Parathyroid adenoma (tissue), 2 donors: ENCODE results near the gene LGALS3BP.

Experiments used
- H2AFZ ChIP-seq: fragments of 300-600 bp; sonication (generic); one replicate; pipeline ENCODE4 v1.7.0; 2017; ENCODE audit warnings: antibody characterized with exemption, mild to moderate bottlenecking
- H3K27ac ChIP-seq: fragments of 300-600 bp; sonication (generic); one replicate; pipeline ENCODE4 v1.7.0; 2017
- H3K27me3 ChIP-seq: fragments of 300-600 bp; sonication (generic); one replicate; pipeline ENCODE4 v1.7.0; 2017; ENCODE audit warnings: low read length; ENCODE audit not compliant: control insufficient read depth, insufficient read depth
- H3K36me3 ChIP-seq: fragments of 300-600 bp; sonication (generic); one replicate; pipeline ENCODE4 v1.7.0; 2017; ENCODE audit warnings: low read length; ENCODE audit not compliant: control insufficient read depth, insufficient read depth
- H3K4me1 ChIP-seq: fragments of 300-600 bp; sonication (generic); one replicate; pipeline ENCODE4 v1.7.0; 2017; ENCODE audit warnings: control low read depth
- H3K4me2 ChIP-seq: fragments of 300-600 bp; sonication (generic); one replicate; pipeline ENCODE4 v1.7.0; 2017; ENCODE audit warnings: low read length
- H3K4me3 ChIP-seq: fragments of 300-600 bp; sonication (generic); one replicate; pipeline ENCODE4 v1.7.0; 2017; ENCODE audit warnings: low read depth, low read length
- H3K79me2 ChIP-seq: fragments of 300-600 bp; sonication (generic); one replicate; pipeline ENCODE4 v1.7.0; 2017; ENCODE audit warnings: control low read depth
- H3K9ac ChIP-seq: fragments of 300-600 bp; sonication (generic); one replicate; pipeline ENCODE4 v1.7.0; 2017; ENCODE audit warnings: mild to moderate bottlenecking
- H3K9me3 ChIP-seq: fragments of 300-600 bp; sonication (generic); one replicate; pipeline ENCODE4 v1.7.0; 2017; ENCODE audit warnings: low read length; ENCODE audit not compliant: control insufficient read depth
- CTCF ChIP-seq: fragments of 300-600 bp; sonication (generic); IDR thresholded peaks from one replicate; pipeline ENCODE4 v1.7.0; 2017; ENCODE audit warnings: antibody characterized with exemption, mild to moderate bottlenecking
- donor health status: primary hyperparathyroidism.

LGALS3BP gene

DNA sequence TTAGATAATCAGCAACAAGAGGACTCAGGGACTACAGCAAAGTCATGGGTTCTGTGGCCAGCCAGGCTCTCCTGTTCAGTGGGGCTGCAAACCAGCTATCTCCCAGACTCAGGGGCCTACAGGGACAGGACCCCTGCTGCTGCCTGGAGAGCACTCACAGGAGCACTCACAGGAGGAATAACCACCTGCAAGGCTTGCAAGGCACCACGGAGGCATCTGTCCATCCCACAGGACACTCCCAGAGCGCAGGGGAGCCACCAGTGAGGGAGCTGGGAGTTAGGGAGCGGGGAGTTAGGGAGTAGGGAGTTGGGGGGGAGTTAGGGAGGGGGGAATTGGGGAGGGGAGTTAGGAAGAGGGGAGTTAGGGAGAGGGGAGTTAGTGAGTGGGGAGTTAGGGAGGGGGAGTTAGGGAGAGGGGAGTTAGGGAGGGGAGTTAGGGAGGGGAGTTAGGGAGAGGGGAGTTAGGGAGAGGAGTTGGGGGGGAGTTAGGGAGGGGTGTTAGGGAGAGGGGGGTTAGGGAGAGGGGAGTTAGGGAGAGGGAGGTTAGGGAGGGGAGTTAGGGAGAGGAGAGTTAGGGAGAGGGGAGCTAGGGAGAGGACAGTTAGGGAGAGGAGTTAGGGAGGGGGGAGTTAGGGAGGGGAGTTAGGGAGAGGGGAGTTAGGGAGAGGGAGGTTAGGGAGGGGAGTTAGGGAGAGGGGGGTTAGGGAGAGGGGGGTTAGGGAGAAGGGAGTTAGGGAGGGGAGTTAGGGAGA lies 24.1 kb upstream of the LGALS3BP start:
- no peak overlapping the region for H3K9ac ChIP-seq
- no peaks in the 10 kb centered on the region for H3K9me3 ChIP-seq
- no peaks in the 10 kb centered on the region for H3K27me3 ChIP-seq
- no peaks in the 10 kb centered on the region for H3K36me3 ChIP-seq
- peaks cover 20% of the 10 kb centered on the region for H3K4me1 ChIP-seq
- H3K4me3 ChIP-seq = no peak overlapping the region
- no peak for TF ChIP-seq CTCF
- H3K27ac ChIP-seq = no peak overlapping the region
- peaks cover 49% of the 10 kb centered on the region for H3K79me2 ChIP-seq
- no peak overlapping the region for H2AFZ ChIP-seq
- H3K4me2 ChIP-seq = no peak overlapping the region

- peaks cover 41% of the 10 kb centered on the region for H3K79me2 ChIP-seq
- no peak overlapping the region for H3K27ac ChIP-seq
- H3K9me3 ChIP-seq = no peaks in the 10 kb centered on the region
- no peaks in the 10 kb centered on the region for H3K27me3 ChIP-seq
- no peak for TF ChIP-seq CTCF
- no peak overlapping the region for H3K4me2 ChIP-seq
- H3K36me3 ChIP-seq = no peaks in the 10 kb centered on the region
- H3K4me1 ChIP-seq = peaks cover 12% of the 10 kb centered on the region
- H3K4me3 ChIP-seq = no peak overlapping the region
- H3K9ac ChIP-seq = no peak overlapping the region
- H2AFZ ChIP-seq = no peak overlapping the region
These were observed 23.3 kb upstream of the LGALS3BP start for GRCh38 chr17:79002796-79003593.

GRCh38 chr17:79002291-79002690 lies 22.6 kb upstream of the LGALS3BP start:
- TF ChIP-seq CTCF = no peak
- H3K79me2 ChIP-seq = peaks cover 34% of the 10 kb centered on the region
- H3K4me2 ChIP-seq = no peak overlapping the region
- H3K9me3 ChIP-seq = no peaks in the 10 kb centered on the region
- no peaks in the 10 kb centered on the region for H3K36me3 ChIP-seq
- no peaks in the 10 kb centered on the region for H3K27me3 ChIP-seq
- H3K4me3 ChIP-seq = no peak overlapping the region
- no peak overlapping the region for H2AFZ ChIP-seq
- H3K4me1 ChIP-seq = peaks cover 14% of the 10 kb centered on the region
- no peak overlapping the region for H3K27ac ChIP-seq
- H3K9ac ChIP-seq = no peak overlapping the region

- H3K9ac ChIP-seq = no peak overlapping the region
- H3K4me1 ChIP-seq = peaks cover 21% of the 10 kb centered on the region
- peaks cover 27% of the 10 kb centered on the region for H3K79me2 ChIP-seq
- H3K9me3 ChIP-seq = no peaks in the 10 kb centered on the region
- no peaks in the 10 kb centered on the region for H3K27me3 ChIP-seq
- H3K27ac ChIP-seq = no peak overlapping the region
- H3K4me2 ChIP-seq = no peak overlapping the region
- TF ChIP-seq CTCF = no peak
- H3K36me3 ChIP-seq = no peaks in the 10 kb centered on the region
- no peak overlapping the region for H3K4me3 ChIP-seq
- no peak overlapping the region for H2AFZ ChIP-seq
These were observed 21.7 kb upstream of the LGALS3BP start for GRCh38 chr17:79001190-79002020.
